ENCODE results near the gene STX17. TPM values are rescaled to one million over a fixed set of nuclear protein-coding genes. Genes with fewer than 3 reads are reported as not detected.

STX17 gene
- polyA plus RNA-seq, 2 of the 4 experiments (the other 2 are of a cell fraction) = 14.3 to 24.6 TPM

- DNase-seq (ENCODE audit: low read depth in 1 of 2, low spot score in 1 of 2) (peak in 1 of 2 experiments; percentile 7), FAIRE-seq (no peak), ATAC-seq (peak in 1 of 2 experiments; percentile 51; a peak in 1 of 6 replicates)
- Histone ChIP-seq H3K4me2 (no peak overlapping the region), H3K4me3 (no peak overlapping the region), H3K27ac (no peak overlapping the region), H3K9me3 (no peaks in the 10 kb centered on the region), H3K4me1 (no peaks in the 10 kb centered on the region)
- TF ChIP-seq PHF8 (IDR thresholded peaks at IDR 0.05; ENCODE audit: borderline replicate concordance, low read depth) = no peak
- no peak for TF ChIP-seq CBX8 (IDR thresholded peaks at IDR 0.05)
- TF ChIP-seq RCOR1 (IDR thresholded peaks at IDR 0.05; ENCODE audit: low read depth, low read length) = no peak
- TF ChIP-seq RFX5 (IDR thresholded peaks at IDR 0.05) = no peak
- TF ChIP-seq RARB (CRISPR knock-in tag; IDR thresholded peaks at IDR 0.05) = no peak
- TF ChIP-seq JUNB (IDR thresholded peaks at IDR 0.05) = no peak
- TF ChIP-seq ELK1 (IDR thresholded peaks at IDR 0.05; ENCODE audit: low read depth, low read length) = no peak
- no peak for TF ChIP-seq BCL3 (IDR thresholded peaks at IDR 0.05)
- TF ChIP-seq ESRRA (IDR thresholded peaks at IDR 0.05; ENCODE audit: borderline replicate concordance, low read length) = no peak
- no peak for TF ChIP-seq GATA3 (IDR thresholded peaks at IDR 0.05; ENCODE audit: borderline replicate concordance)
- no peak for TF ChIP-seq EP300 (IDR thresholded peaks at IDR 0.05)
- no peak for TF ChIP-seq BHLHE40 (IDR thresholded peaks at IDR 0.05; ENCODE audit: low read depth, low read length)
- no peak for TF ChIP-seq NR3C1 (IDR thresholded peaks at IDR 0.05)
- no peak for TF ChIP-seq CBX2 (IDR thresholded peaks at IDR 0.05; ENCODE audit: borderline replicate concordance, low read depth)
- no peak for TF ChIP-seq EHMT2 (IDR thresholded peaks at IDR 0.05; ENCODE audit: low read depth)
- ChIA-PET POLR2A (no interaction called here), CTCF (interaction anchor here (0.7 to 1.0 kb wide), 3 partner anchors 10 to 30 kb away, joined by 3 to 4 read pairs (median 4); no protein-coding TSS in a partner anchor)
- WGBS (ENCODE audit: missing lambda C conversion rate) = 64% methylated on average over 3 of the region's 3 CpGs
Measured at GRCh38 chr9:99947395-99947794, 40.9 kb downstream of the STX17 start.

GRCh38 chr9:99948482-99948881, 42.0 kb downstream of the STX17 start:
- 78% methylated on average over 2 of the region's 2 CpGs for WGBS (ENCODE audit: missing lambda C conversion rate)
- ATAC-seq (no peak), DNase-seq (ENCODE audit: low read depth in 1 of 2, low spot score in 1 of 2) (no peak), FAIRE-seq (no peak)
- Histone ChIP-seq H3K9me3 (no peaks in the 10 kb centered on the region), H3K27ac (no peak overlapping the region), H3K4me2 (no peak overlapping the region), H3K4me1 (no peaks in the 10 kb centered on the region), H3K4me3 (no peak overlapping the region)
- TF ChIP-seq BCL3 (IDR thresholded peaks at IDR 0.05) = no peak
- TF ChIP-seq PBX3 (IDR thresholded peaks at IDR 0.05) = no peak
- TF ChIP-seq SREBF2 (IDR thresholded peaks at IDR 0.05) = no peak
- no peak for TF ChIP-seq SMC3 (IDR thresholded peaks at IDR 0.05)
- ChIA-PET CTCF (no interaction called here), POLR2A (no interaction called here)

- ATAC-seq = no peak
- no peaks in the 10 kb centered on the region for H3K4me1 ChIP-seq
- H3K4me2 ChIP-seq = no peak overlapping the region
- FAIRE-seq = no peak
- CTCF ChIA-PET = no interaction called here
- no peaks in the 10 kb centered on the region for H3K9me3 ChIP-seq
- H3K27ac ChIP-seq = no peak overlapping the region
- POLR2A ChIA-PET = no interaction called here
- TF ChIP-seq GATA3 (IDR thresholded peaks at IDR 0.05; ENCODE audit: borderline replicate concordance) (no peak), HEYL (CRISPR knock-in tag; IDR thresholded peaks at IDR 0.05) (no peak), NPAS2 (CRISPR knock-in tag; IDR thresholded peaks at IDR 0.05; ENCODE audit: borderline replicate concordance) (no peak), CBX2 (IDR thresholded peaks at IDR 0.05; ENCODE audit: borderline replicate concordance, low read depth) (no peak), JUNB (IDR thresholded peaks at IDR 0.05) (no peak), ESRRA (IDR thresholded peaks at IDR 0.05; ENCODE audit: borderline replicate concordance, low read length) (no peak), KDM1A (IDR thresholded peaks at IDR 0.05; ENCODE audit: low read depth) (no peak), MAX (IDR thresholded peaks at IDR 0.05) (no peak), TFCP2L1 (CRISPR knock-in tag; IDR thresholded peaks at IDR 0.05) (no peak), EHF (CRISPR knock-in tag; IDR thresholded peaks at IDR 0.05) (no peak), NR3C1 (IDR thresholded peaks at IDR 0.05) (no peak), POLR2AphosphoS2 (conservative IDR thresholded peaks at IDR 0.05; ENCODE audit: low read length) (no peak), RFX5 (IDR thresholded peaks at IDR 0.05) (no peak)
- H3K4me3 ChIP-seq = no peak overlapping the region
- DNase-seq (ENCODE audit: low read depth in 1 of 2, low spot score in 1 of 2) = no peak
Measured at GRCh38 chr9:99948896-99949295, 42.4 kb downstream of the STX17 start.
